Measurements from ENCODE around the gene STAT5A. TPM values are rescaled to one million over a fixed set of nuclear protein-coding genes. Genes with fewer than 3 reads are reported as not detected.

The STAT5A gene
- polyA plus RNA-seq, 1 donor (not counting 4 experiments of a cell fraction or from before 2014, with no cell fraction given): 0.51 TPM

- dilution Hi-C loops (cut with MboI; ENCODE audit: extremely low pct_ligation_motif_present, low sequenced_read_pairs): loop anchor here (25.0 kb wide), 1 partner anchor 202 kb away; no protein-coding TSS in a partner anchor
- TF ChIP-seq CTCF (optimal IDR thresholded peaks at IDR 0.05 in 1 of 3, IDR thresholded peaks at IDR 0.05 in 1 of 3, conservative IDR thresholded peaks at IDR 0.05 in 1 of 3; ENCODE audit: extremely low read depth in 1 of 3, insufficient read depth in 2 of 3, low read length in 3 of 3): no peak
- no peak for TF ChIP-seq EZH2 (IDR thresholded peaks at IDR 0.05; ENCODE audit: low read length)
- Histone ChIP-seq H3K79me2 (ENCODE audit: control insufficient read depth, insufficient read depth, low read length) (no peaks in the 10 kb centered on the region), H3K4me2 (ENCODE audit: control insufficient read depth, extremely low read depth, insufficient read depth, low read depth, low read length) (no peak overlapping the region), H2AFZ (ENCODE audit: control insufficient read depth, low read length) (no peak overlapping the region), H3K9me3 (ENCODE audit: control insufficient read depth, low read depth, low read length) (no peaks in the 10 kb centered on the region), H3K27me3 (ENCODE audit: control insufficient read depth, extremely low read depth, insufficient read depth, low read length) (peaks cover 7% of the 10 kb centered on the region), H3K36me3 (ENCODE audit: control insufficient read depth in 2 of 2, extremely low read depth in 1 of 2, insufficient read depth in 2 of 2, low read length in 2 of 2) (peaks cover 8 to 11% of the 10 kb centered on the region in 2 experiments), H3K27ac (ENCODE audit: control insufficient read depth, insufficient read depth, low read length) (no peak overlapping the region), H3K9ac (ENCODE audit: control insufficient read depth, extremely low read depth, insufficient read depth, low read length) (no peak overlapping the region), H3K4me1 (ENCODE audit: control insufficient read depth, extremely low read depth, insufficient read depth, low read length) (peaks cover 15% of the 10 kb centered on the region), H3K9me1 (ENCODE audit: control insufficient read depth, extremely low read depth, insufficient read depth, low read length) (no peaks in the 10 kb centered on the region), H4K20me1 (ENCODE audit: control insufficient read depth, extremely low read depth, insufficient read depth, low read length) (peaks cover 2% of the 10 kb centered on the region), H3K4me3 (ENCODE audit: control insufficient read depth in 2 of 3, extremely low read depth in 1 of 3, insufficient read depth in 2 of 3, low read depth in 1 of 3, low read length in 3 of 3) (no peak overlapping the region)
- DNase-seq (ENCODE audit: low read depth, low spot score): no peak
- FAIRE-seq: no peak
Measured at GRCh38 chr17:42310787-42311215, 22.5 kb downstream of the STAT5A start.

- dilution Hi-C loops (cut with MboI; ENCODE audit: extremely low pct_ligation_motif_present, low sequenced_read_pairs): loop anchor here (25.0 kb wide), 1 partner anchor 201 kb away; no protein-coding TSS in a partner anchor
- H3K9me3 ChIP-seq (ENCODE audit: control insufficient read depth, low read depth, low read length): no peaks in the 10 kb centered on the region
- peaks cover 15% of the 10 kb centered on the region for H3K4me1 ChIP-seq (ENCODE audit: control insufficient read depth, extremely low read depth, insufficient read depth, low read length)
- H3K27me3 ChIP-seq (ENCODE audit: control insufficient read depth, extremely low read depth, insufficient read depth, low read length): peaks cover 7% of the 10 kb centered on the region
- FAIRE-seq: no peak
- no peak overlapping the region for H3K27ac ChIP-seq (ENCODE audit: control insufficient read depth, insufficient read depth, low read length)
- no peak overlapping the region for H3K9ac ChIP-seq (ENCODE audit: control insufficient read depth, extremely low read depth, insufficient read depth, low read length)
- peaks cover 8 to 13% of the 10 kb centered on the region in 2 experiments for H3K36me3 ChIP-seq (ENCODE audit: control insufficient read depth in 2 of 2, extremely low read depth in 1 of 2, insufficient read depth in 2 of 2, low read length in 2 of 2)
- TF ChIP-seq CTCF (optimal IDR thresholded peaks at IDR 0.05 in 1 of 3, IDR thresholded peaks at IDR 0.05 in 1 of 3, conservative IDR thresholded peaks at IDR 0.05 in 1 of 3; ENCODE audit: extremely low read depth in 1 of 3, insufficient read depth in 2 of 3, low read length in 3 of 3) (no peak), EZH2 (IDR thresholded peaks at IDR 0.05; ENCODE audit: low read length) (no peak)
- H3K4me2 ChIP-seq (ENCODE audit: control insufficient read depth, extremely low read depth, insufficient read depth, low read depth, low read length): no peak overlapping the region
- no peaks in the 10 kb centered on the region for H3K79me2 ChIP-seq (ENCODE audit: control insufficient read depth, insufficient read depth, low read length)
- no peak for DNase-seq (ENCODE audit: low read depth, low spot score)
- H4K20me1 ChIP-seq (ENCODE audit: control insufficient read depth, extremely low read depth, insufficient read depth, low read length): peaks cover 2% of the 10 kb centered on the region
- H3K9me1 ChIP-seq (ENCODE audit: control insufficient read depth, extremely low read depth, insufficient read depth, low read length): no peaks in the 10 kb centered on the region
- no peak overlapping the region for H3K4me3 ChIP-seq (ENCODE audit: control insufficient read depth in 2 of 3, extremely low read depth in 1 of 3, insufficient read depth in 2 of 3, low read depth in 1 of 3, low read length in 3 of 3)
- no peak overlapping the region for H2AFZ ChIP-seq (ENCODE audit: control insufficient read depth, low read length)
Measured at GRCh38 chr17:42311240-42312034, 23.1 kb downstream of the STAT5A start.
